GM18867 (cell line): ENCODE measurements around the gene MB21D2.
A peak's percentile ranks its signal among the peaks of the same experiment; 100 is the strongest.
"Not testable (repeated sequence)": the region's sequence is repeated elsewhere in the genome, so short reads cannot be mapped to it uniquely, and the experiment has no call there.

ENCODE experiments used
- ATAC-seq: cut with Tn5 transposase; IDR thresholded peaks from one replicate; pipeline ENCODE4 v1.9.1; 2021; ENCODE audit warnings: mild to moderate bottlenecking, moderate library complexity; ENCODE audit not compliant: unreplicated experiment

The MB21D2 gene

DNA sequence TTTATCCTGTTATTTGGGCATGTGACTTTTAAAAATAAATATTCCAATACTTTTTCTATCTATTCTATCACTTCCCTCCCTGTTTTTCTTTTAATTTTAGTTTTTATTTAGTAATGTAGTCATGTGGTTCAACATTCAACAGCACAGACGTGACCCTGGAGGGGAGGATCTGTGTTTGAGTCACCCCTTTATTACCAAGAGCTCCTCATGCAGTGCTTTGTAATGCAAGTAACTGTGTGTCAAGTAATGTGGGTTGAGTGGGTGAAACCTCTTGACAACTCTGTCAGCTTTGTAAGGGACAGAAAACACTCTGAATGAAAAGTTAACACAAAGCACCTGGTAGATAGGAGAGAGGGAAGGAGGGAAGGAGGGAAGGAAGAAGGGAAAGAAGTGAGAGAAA, 100.6 kb downstream of the MB21D2 start:
- no peak for ATAC-seq

DNA sequence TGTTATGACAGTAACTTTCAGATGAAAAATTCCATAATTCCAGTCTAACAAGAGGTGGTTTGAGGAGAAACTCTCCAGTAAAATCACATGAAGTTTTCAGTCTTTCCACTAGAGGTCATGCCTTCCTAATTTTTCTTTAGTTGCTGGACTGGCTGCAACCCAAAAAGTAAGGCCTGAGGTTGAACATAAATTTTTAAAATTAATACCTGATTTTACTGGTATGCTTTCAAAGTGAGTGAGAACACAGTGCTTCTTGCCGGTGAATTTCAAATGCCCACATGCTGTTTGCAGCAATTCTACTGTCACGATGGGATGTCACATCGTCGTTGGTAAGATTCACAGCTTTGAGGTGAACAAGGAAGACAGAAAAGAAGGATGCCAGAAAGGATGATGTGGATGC, 101.3 kb downstream of the MB21D2 start:
- ATAC-seq = no peak

DNA sequence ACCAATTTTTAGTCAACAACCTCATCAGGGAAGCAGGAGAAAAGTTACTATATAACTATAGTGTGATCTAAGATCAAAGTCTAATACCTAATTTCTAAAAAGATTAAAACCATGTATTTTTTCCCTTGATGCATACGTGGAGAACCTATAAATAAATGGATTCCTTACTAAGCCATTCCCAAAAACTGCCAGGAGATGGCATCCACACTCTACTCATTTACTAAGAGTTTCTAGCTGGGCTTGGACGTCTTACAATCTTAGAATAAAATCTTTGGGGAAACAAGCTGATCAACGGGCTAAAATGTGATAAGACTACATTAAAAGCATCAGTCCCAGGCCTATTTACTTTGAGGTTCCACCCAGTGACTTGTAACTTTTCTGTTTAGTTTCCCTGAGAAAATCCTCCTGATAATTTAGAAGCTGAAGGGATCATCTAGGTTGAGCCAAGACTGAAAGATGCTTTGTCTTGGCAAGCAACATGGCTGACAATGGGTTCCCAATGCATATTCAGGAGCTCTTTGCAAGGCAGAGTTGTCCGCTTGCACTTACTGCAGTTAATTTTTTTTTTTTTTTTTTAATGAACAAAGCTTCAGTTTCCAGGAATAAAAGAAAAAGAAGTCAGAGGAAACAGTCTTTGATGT, 104.8 kb downstream of the MB21D2 start:
- ATAC-seq = no peak

DNA sequence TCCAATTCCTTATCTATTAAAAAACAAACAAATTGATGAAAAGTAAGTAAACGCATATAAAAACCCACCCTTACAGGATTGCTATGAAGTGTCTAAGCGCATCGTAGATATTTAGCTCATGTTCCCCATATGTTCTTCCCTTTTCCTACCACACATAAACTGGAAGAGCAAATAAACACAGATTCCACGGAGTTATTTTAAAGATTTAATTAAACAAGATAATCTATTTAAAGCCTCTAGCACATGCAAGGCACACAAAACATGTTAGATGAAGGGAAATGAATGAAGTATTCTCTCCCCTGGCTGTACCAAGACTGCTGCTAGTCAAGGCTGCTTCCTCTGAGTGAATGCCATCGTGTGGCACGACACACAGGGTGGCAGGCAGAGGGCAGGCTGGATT, 111.9 kb downstream of the MB21D2 start:
- no peak for ATAC-seq

DNA sequence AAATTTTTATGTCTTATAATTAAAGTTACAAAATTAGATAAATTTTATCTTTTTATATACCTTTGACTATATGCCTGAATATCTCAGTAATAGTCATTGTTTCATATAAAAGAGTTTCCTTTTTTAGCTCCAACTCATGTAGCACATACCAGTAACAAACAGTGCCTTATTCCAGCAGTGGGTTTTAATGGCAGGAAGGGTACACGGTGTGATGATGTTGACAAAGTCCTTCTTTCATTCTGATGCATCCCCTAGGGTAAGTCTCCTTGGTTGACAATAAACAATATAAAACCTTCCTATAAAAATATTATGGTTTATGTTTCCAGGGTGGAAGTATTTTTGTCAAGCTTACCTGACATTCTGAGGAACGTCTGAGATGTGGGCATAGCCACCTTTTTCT, 113.2 kb downstream of the MB21D2 start:
- ATAC-seq = no peak

GRCh38 chr3:192802957-192803899, 114.4 kb downstream of the MB21D2 start:
- ATAC-seq = peak; percentile 66

DNA sequence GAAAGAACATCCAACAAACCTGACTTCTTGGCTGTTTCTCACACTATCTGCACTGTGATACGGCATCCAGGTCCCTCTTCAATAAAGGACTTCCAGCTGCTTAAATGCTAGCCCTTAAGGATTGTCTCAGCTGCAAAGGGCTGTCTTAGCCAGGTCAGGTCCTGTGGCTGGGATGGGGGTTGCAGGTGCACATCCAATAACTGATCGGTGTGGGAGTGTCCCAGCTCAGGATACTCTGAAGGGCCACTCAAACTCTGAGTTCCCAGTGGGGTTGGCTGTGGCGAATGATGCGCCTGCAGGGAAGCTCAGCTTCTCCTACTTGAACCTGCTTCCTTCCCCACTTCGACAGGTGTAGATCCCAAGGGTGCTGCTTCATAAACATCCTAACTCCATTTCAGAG, 115.7 kb downstream of the MB21D2 start:
- no peak for ATAC-seq

DNA sequence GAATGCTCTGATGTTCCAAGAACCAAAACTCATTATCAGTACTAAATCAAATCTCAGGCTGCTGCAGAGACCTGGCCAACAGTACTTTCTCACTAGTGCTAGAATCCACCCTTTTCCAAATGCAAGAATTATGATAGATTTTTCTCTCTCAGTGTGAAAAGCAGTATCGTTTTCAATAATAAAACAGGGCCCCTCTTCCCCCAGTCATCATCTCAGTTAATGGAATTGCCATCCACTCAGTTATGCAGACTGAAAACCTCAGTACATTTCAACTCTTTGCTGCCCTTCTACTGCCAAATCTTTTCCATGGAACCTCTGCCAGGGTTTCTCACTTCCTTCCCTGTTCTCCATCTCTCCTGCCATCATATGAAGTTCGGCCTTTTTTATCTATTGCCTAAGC, 117.9 kb downstream of the MB21D2 start:
- ATAC-seq = no peak

DNA sequence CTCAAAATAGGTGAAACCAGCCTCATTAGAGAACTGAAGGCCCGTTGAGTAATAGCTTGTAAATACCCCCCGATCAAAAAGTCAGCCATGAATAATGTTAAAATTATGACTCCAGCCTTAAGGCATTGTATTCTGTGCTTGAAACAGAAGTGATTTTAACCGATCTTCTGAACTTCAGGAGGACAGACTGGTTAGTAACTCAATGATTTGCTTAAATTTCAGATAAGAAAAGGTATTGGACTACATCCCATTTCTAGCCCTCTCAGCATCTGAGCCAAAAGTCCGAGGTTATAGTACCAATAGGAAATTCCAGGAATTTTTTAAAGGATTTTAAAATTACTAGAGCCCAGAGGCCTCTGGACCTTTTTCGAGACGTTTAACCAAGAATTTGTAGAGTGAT, 122.6 kb downstream of the MB21D2 start:
- no peak for ATAC-seq

- ATAC-seq = no peak
These were observed 123.4 kb downstream of the MB21D2 start for GRCh38 chr3:192794216-192794615.

GRCh38 chr3:192788816-192789515, 128.7 kb downstream of the MB21D2 start:
- not testable (repeated sequence) for ATAC-seq

- no peak for ATAC-seq
These were observed 139.1 kb downstream of the MB21D2 start for GRCh38 chr3:192778508-192778907.

- not testable (repeated sequence) for ATAC-seq
These were observed 143.3 kb downstream of the MB21D2 start for GRCh38 chr3:192774341-192774740.

- no peak for ATAC-seq
These were observed 145.3 kb downstream of the MB21D2 start for GRCh38 chr3:192772240-192772894.

GRCh38 chr3:192758654-192759053, 159.0 kb downstream of the MB21D2 start:
- no peak for ATAC-seq

DNA sequence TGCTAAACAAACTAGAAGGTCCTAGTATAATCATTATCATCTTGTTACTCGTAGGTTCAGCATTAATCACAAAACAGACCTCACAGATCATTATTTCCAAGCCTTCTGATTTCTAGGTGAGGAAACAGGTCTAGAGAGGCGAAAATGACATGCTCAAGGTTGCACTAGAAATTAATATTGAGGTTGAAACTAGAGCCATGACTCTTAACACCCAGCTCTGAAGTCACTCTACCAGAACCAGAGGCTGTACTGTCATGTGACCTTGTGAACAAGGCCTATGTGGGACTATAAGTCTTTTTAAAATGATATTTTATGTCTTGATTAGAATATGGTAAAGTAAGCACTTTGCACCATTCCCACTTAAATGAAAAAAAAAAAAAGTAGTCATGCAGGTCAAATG, 166.5 kb downstream of the MB21D2 start:
- ATAC-seq = peak; percentile 72

- no peak for ATAC-seq
These were observed 167.5 kb downstream of the MB21D2 start for GRCh38 chr3:192750201-192750600.

DNA sequence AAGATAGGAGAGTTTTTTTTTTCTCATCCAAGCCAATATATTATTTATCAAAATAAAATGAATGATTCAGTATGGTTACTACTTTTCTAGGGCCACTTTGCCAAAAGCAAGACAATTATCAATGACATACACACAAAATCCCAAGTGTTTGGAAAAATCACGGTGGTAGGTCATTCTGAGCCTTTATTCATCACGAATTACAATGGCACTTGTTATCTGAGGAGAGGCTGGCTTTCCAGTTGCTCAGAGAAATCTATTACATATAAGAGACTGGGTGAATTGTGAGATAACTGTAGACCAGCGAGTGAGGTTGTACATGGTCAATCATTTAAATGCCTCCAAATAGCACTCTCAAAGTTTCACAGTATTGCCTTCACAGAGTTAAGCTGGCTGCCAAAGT, 169.9 kb downstream of the MB21D2 start:
- ATAC-seq = no peak

DNA sequence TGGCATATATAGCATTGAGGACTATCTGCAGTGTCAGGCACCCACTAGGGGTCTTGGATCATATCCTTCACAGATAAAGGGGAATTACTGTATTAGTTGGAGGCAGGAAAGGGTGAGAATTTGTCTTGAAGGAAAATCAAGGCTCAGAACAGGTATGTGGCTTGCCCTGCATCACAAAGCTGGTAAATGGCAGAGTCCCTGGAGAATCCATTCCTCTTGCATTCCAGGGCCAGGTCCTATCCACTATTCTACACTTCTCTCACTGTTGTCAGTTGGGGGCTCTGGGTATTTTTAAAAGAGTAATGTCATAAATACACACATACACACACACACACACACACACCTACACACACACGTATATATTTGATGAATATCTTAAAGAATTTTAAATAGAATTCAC, 170.5 kb downstream of the MB21D2 start:
- no peak for ATAC-seq
